Dedifferentiated amniotic fluid mesenchymal stem cell (primary cell): ENCODE results near the gene ACTN4.

Experiments used
- DNase-seq: peaks from one replicate; pipeline ENCODE4 v3.0.0-alpha.2; 2016; ENCODE audit errors: extremely low spot score

ACTN4 gene

DNA sequence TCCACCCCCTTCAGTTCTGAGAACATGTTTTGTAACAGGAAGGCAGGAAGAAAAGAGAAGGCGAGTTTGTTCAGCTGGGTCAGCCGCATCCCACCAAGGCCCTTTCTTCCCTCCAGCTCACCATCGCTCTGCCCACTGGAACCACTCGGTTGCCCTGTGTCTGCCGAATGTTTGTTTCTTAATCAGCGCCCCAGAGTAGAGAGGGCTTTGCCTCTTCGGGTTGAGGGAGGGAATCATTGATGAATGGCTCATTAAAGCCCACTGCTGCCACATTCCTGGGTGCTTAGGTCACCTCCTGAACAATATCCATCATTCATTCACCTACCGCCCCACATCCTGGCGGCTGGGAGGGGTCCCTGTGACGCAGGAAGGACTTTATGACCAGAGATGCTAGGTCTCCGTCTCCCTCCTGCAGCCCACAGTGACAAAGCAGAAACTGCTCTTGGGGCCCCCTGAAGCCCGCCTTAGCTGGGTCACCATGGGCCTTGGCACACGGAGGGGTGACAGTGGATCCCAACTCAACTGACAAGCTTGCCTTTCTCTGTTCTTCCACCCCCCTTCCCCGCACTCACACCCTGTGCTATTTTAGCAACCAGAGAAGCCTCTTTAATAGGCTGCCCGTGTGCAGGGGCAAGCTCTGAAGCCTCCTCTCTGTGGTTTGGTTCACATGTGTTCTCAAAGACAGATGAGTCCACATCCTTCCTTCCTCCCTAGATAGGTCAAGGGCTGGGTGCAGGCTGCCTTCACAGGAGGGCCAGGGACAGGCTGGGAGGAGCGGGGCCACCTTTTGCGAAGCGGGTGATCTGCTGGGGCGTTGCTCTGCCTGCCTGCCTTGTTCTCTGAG lies 46.2 kb downstream of the ACTN4 start:
- no peak for DNase-seq

GRCh38 chr19:38695317-38695683 lies 47.9 kb downstream of the ACTN4 start:
- no peak for DNase-seq

DNA sequence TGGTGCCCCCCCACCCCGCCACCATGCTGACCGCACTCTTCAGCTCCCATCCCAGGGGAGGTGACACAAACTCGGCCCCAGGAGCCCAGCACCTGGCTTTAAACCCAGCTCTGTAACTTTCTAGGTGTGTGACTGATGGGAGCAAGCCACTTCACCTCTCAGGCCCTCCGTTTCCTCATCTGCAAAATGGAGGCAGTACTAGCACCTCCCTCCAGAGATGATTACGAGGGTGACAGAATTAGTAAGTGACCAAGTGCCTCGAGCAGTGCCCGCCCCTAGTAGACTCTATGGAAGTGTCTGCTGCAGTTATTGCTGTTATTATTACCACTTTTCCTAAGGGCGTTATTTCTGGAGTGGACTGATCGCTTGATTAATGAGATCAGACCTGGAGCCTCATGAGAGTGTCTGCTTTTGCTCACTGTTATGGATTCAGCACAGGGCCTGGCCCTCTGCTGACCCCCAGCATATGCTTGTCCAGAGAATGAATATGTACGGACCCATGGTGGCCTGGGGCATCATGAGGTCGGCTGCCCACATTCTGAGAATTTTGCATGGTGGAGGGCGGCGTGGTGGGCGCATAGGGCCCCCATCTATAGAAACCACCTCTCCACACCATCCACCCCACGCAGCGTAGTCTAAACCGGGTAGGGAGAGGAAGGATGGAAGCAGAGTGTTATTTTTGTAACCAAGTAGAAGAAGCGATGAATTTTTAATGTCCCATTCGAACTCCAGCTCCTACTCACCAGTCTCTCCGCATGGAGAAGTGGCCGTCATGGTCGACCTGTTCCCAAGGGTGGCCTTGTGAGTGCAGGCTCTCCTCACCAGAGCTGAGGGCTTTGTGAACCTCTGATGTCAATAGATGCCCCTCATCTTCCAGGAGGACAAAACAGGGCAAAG lies 48.6 kb downstream of the ACTN4 start:
- DNase-seq = no peak

DNA sequence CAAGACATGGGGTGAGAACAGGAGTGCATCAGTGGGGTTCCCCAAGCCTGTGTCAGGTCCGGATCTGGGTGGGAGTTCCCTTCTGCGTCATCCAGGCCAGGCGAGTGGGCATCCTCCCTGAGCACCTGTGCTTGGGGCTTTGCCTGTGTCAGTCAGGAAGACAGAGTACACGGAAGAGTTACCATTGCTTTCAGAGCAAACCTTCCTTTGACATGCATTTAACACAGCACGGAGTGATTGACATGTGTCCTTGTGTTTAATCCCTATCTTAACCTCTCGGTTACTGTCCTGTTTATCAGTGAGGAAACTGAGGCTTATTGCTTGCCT lies 49.2 kb downstream of the ACTN4 start:
- DNase-seq = no peak

- no peak for DNase-seq
Measured at GRCh38 chr19:38697197-38697596, 49.7 kb downstream of the ACTN4 start.

DNA sequence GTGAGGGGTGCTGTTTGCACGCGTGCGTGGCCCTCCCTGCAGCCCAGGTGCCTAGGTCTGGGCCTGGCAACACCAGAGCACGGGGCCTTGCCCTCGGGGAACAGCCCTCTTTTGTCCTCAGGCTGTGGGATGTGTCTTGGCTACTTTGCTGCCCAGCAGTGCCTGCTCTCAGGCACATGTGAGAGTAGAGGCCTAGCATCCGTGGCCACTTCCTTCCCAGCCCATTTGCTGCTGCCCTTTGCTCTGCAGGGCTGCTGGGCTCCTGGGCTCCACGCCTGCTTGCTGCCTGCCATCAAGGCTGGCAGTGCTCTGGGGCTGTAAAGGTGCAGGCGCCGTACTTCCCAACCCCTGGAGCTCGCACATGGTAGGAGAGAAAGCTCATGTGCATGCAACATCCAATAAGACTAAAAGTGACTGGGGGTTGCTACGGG lies 50.2 kb downstream of the ACTN4 start:
- no peak for DNase-seq

GRCh38 chr19:38698225-38699026 lies 51.0 kb downstream of the ACTN4 start:
- DNase-seq = no peak

DNA sequence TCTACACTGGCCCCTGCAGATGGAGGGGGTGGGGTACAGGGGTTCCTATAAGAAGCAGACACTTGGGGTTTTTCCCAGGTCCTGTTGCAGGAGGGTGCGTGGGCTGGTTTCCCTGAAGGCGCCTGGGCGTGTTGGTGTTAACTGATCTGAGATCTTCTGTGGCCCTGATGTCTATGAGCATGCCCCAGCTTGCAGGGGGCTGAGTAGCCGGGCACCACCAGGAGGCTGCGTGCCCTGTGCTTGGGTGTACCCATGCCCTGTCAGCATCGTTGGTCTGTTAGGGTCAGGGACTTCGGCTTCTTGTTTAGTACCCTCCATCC lies 51.5 kb downstream of the ACTN4 start:
- DNase-seq = no peak

GRCh38 chr19:38699647-38700349 lies 52.3 kb downstream of the ACTN4 start:
- no peak for DNase-seq

GRCh38 chr19:38700350-38700901 lies 53.0 kb downstream of the ACTN4 start:
- DNase-seq = no peak

- DNase-seq = no peak
Measured at GRCh38 chr19:38700902-38701454, 53.5 kb downstream of the ACTN4 start.

DNA sequence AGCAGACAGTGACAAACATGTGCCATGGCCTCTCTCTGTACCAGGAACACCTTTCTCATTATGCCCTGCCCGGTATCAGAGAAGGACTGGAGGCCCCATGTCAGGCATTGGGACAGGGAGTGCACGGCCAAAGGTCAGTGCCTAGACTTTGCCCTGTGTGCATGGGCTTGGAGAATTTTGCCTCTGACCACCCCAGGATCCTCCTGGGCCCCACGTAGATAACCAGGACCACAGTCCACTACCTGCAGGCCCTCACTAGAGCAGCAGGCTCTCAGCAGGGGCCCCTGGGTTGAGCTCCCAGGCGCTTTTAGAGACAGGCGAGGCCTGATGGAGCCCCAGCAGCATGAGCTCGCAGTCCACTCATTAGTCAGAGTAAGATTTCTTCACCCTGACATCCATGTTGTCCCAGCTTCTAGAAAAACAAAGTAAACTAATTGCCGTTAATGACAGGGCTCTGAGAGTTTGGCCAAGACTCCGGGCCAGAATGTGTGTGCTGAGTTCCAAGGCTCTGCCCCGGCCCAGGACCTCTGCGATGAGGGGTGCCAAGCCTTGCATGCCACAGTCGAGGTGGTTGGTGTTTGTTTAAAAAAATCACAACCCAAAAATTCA lies 54.1 kb downstream of the ACTN4 start:
- no peak for DNase-seq

- DNase-seq = no peak
Measured at GRCh38 chr19:38702278-38702677, 54.8 kb downstream of the ACTN4 start.

- no peak for DNase-seq
Measured at GRCh38 chr19:38703509-38703908, 56.1 kb downstream of the ACTN4 start.

DNA sequence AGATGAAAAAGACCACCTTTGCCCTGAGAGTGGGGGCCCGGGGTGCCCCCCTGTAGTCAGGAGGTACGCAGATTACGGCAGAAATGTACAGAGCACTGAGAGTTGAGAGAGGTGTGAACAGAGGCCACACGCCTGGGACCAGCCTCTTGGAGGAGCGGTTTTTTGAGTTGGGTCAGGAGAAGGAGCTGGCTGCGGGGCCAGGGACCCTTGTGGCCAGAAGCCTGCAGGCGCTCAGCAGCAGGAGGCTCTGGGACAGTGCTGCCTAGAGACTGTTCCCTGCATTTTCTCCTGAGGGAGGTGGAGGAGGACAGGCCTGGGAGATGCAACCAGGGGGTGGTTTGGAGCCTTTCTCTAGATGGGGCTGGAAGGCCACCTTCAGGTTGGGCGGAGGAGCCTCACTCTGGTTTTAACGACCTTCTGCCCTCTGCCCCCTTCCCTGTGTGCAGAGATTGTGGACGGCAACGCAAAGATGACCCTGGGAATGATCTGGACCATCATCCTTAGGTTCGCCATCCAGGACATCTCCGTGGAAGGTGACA lies 57.1 kb downstream of the ACTN4 start:
- no peak for DNase-seq

DNA sequence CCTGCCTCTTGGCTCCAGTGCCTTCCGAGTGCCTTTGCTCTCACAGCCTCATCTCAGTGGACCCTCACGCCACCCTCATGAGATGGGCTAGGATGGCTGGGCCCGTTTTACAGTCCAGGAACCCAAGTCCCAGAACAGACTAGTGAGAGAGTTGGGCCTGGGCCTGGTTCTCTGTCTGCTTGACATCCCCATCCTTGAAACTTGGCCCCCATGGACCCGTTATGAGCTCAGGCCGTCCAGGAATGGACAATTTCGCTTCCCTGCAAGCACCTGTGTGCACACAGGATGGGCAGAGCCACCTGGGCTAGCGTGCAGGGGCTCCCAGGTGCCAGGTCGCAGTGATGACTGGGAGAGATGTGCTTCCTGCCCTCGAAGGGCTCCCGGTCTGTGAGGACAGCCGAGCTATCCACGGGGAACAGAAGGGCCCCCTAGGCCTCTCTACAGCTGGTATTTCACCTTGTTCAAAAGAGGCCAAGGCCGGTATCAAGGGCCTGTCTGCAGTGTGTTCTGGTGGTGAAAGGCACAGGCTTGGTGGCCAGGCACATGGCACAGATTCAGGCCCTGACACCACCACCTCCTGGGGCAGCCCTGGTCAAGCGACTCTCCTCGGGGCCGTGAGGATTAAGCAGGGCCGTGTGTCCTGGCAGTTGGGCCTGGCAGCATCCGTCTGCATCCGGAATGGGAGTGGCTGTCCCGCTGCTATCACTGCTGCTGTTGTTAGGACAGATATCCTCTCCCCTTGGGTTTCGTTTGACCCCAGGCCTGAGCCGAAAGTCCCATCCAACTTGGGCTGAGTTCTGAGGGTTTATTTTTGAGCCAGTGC lies 58.0 kb downstream of the ACTN4 start:
- DNase-seq = no peak

GRCh38 chr19:38706792-38707511 lies 59.5 kb downstream of the ACTN4 start:
- DNase-seq = no peak

- no peak for DNase-seq
Measured at GRCh38 chr19:38707512-38708114, 60.2 kb downstream of the ACTN4 start.
